Central memory CD8-positive, alpha-beta T cell (primary cell): Measurements from ENCODE around the gene KRT84.
"Not testable (repeated sequence)": the region's sequence is repeated elsewhere in the genome, so short reads cannot be mapped to it uniquely, and the experiment has no call there.

ENCODE experiments used
- ATAC-seq: fragments of 150-1000 bp; cut with Tn5 transposase; replicated peaks from 2 replicates; pipeline ENCODE4 v1.10.0; 2022; ENCODE audit warnings: mild to moderate bottlenecking, moderate FRiP score, moderate number of reproducible peaks; ENCODE audit not compliant: poor library complexity, severe bottlenecking; ENCODE audit errors: extremely low read depth
- DNase-seq, 2 donors: peaks; one replicate each; pipeline ENCODE4 v3.0.0; 2021; ENCODE audit warnings: low spot score in 2 of 2
- H3K27ac Mint-ChIP-seq: one replicate; pipeline ENCODE4 v1.8.0; 2022; ENCODE audit warnings: low read depth, mild to moderate bottlenecking, moderate library complexity, mixed read lengths
- H3K27me3 Mint-ChIP-seq: one replicate; pipeline ENCODE4 v1.8.0; 2022; ENCODE audit warnings: mixed read lengths
- H3K36me3 Mint-ChIP-seq: one replicate; pipeline ENCODE4 v1.8.0; 2022; ENCODE audit warnings: mild to moderate bottlenecking, moderate library complexity, mixed read lengths; ENCODE audit not compliant: insufficient read depth
- H3K4me1 Mint-ChIP-seq: one replicate; pipeline ENCODE4 v1.8.0; 2022; ENCODE audit warnings: mixed read lengths
- H3K4me3 Mint-ChIP-seq: one replicate; pipeline ENCODE4 v1.8.0; 2022; ENCODE audit warnings: mild to moderate bottlenecking, moderate library complexity, mixed read lengths
- H3K9me3 Mint-ChIP-seq: one replicate; pipeline ENCODE4 v1.8.0; 2022; ENCODE audit warnings: mixed read lengths

The KRT84 gene

DNA sequence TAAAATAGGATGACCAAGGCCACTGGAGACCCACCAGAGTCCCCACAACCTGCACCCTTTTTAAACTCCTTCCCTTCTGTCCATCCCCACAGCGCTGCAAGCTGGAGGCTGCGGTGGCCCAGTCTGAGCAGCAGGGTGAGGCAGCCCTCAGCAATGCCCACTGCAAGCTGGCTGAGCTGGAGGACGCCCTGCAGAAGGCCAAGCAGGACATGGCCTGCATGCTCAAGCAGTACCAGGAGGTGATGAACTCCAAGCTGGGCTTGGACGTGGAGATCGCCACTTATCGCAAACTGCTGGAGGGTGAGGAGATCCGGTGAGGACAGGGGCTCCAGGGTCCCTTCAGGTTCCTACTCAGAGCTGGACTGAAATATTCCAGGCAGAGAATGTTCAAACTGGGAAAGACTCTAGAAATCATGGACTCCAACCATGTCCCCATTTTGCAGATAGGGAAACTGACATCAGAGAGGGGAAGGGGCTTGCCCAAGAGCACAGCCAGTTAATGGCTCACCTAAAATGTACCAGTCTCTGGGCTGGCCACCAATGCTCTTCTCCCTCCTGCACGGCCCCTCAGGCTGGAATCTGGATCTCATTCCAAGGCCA lies 35.3 kb downstream of the KRT84 start:
- H3K27me3 Mint-ChIP-seq: peaks cover 25% of the 10 kb centered on the region
- ATAC-seq (no peak), DNase-seq (no peak)
- no peaks in the 10 kb centered on the region for H3K9me3 Mint-ChIP-seq
- peaks cover 32% of the 10 kb centered on the region for H3K4me1 Mint-ChIP-seq
- H3K27ac Mint-ChIP-seq: no peak overlapping the region
- H3K4me3 Mint-ChIP-seq: no peak overlapping the region
- H3K36me3 Mint-ChIP-seq: no peaks in the 10 kb centered on the region

- H3K27ac Mint-ChIP-seq: no peak overlapping the region
- no peaks in the 10 kb centered on the region for H3K36me3 Mint-ChIP-seq
- H3K4me3 Mint-ChIP-seq: no peak overlapping the region
- DNase-seq (no peak), ATAC-seq (no peak)
- H3K4me1 Mint-ChIP-seq: peaks cover 32% of the 10 kb centered on the region
- no peaks in the 10 kb centered on the region for H3K9me3 Mint-ChIP-seq
- peaks cover 32% of the 10 kb centered on the region for H3K27me3 Mint-ChIP-seq
These were observed 36.3 kb downstream of the KRT84 start for GRCh38 chr12:52349196-52349595.

DNA sequence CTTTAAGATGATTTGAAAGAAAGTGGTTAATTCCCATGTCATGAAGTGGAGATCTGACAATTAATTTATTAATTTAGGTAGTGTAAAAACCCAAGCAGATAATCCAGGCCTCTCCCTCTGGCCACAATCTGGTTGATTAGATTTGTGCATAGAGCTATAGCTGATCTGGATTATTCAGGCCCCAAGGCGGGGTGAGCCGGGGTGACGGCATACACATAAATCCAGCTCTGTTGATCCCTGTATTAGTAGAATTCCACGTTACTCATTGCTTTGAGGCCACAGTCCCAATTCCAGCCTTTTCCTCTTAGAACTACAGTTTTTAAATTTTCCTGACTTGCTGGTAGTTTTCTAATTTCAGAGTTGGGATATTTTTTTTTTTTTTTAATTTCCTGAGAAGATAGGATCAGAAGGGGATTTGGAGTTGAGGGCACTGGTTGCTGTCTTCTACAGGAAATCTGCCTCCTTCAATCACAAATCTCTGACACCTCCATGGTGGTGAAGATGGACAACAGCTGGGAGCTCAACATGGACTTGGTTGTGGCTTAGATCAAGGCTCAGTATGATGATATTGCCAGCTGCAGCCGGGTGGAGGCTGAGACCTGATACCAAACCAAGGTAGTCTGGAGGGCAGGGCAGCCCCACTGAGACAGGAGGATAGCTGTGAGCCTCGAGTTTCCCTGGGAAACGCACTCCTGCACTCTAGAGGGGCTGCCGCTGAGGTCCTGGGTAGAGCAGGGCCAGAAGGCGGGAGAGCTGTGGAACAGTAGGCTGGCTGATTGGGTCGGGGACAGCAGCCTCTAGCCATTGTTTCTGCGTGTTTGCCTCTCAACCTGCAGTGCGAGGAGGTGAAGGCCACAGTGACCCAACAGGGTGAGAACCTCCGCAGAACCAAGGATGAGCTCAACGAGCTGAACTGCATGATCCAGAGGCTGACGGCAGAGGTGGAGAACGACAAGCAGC lies 37.6 kb downstream of the KRT84 start:
- Mint-ChIP-seq H3K36me3 (no peaks in the 10 kb centered on the region), H3K9me3 (no peaks in the 10 kb centered on the region), H3K4me1 (peaks cover 23% of the 10 kb centered on the region), H3K4me3 (no peak overlapping the region), H3K27ac (no peak overlapping the region), H3K27me3 (peaks cover 34% of the 10 kb centered on the region)
- no peak for DNase-seq
- ATAC-seq: no peak

DNA sequence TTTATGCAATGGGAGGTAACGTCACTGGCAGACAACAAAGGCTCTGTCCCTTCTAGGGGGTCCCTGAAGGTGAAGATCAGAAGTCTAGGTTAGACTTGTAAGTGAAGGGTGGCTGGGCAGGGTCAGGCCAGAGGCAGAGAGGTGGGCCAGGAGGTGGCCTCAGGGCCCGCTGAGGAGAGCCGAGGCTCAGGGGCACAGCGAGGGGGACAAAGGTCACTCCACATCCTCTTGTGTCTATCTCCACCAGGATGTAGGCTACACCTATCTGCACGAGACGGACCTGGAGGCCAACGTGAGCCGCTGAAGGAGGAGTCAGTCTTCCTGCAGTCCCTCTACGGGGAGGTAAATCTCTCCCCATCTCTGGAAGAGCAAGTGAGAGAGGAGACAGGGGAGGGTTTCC lies 38.4 kb downstream of the KRT84 start:
- DNase-seq (no peak), ATAC-seq (no peak)
- Mint-ChIP-seq H3K27me3 (peaks cover 34% of the 10 kb centered on the region), H3K27ac (no peak overlapping the region), H3K9me3 (no peaks in the 10 kb centered on the region), H3K36me3 (no peaks in the 10 kb centered on the region), H3K4me1 (peaks cover 18% of the 10 kb centered on the region), H3K4me3 (no peak overlapping the region)

DNA sequence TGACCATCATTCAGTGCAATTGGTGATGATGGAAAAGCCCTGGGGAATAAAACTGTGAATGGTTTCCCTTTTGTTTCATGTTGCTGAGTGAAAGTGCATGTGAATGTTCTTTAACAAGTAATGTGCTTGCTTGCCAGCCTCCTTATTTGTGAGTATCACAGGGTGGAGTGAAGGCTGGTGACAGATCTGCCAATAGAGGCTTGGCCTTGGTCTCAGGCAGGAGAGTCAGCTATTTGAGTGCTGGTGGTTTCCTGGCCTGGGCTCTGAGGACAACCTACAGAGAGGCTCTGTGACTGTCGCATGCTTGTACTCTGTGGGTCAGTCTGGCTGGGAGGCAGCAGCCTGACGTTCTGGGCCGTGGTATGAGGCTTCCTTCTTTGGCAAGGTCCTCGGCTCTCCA lies 38.9 kb downstream of the KRT84 start:
- no peak for DNase-seq
- ATAC-seq: no peak
- Mint-ChIP-seq H3K27me3 (peaks cover 34% of the 10 kb centered on the region), H3K27ac (no peak overlapping the region), H3K4me3 (no peak overlapping the region), H3K4me1 (peaks cover 13% of the 10 kb centered on the region), H3K9me3 (no peaks in the 10 kb centered on the region), H3K36me3 (no peaks in the 10 kb centered on the region)

DNA sequence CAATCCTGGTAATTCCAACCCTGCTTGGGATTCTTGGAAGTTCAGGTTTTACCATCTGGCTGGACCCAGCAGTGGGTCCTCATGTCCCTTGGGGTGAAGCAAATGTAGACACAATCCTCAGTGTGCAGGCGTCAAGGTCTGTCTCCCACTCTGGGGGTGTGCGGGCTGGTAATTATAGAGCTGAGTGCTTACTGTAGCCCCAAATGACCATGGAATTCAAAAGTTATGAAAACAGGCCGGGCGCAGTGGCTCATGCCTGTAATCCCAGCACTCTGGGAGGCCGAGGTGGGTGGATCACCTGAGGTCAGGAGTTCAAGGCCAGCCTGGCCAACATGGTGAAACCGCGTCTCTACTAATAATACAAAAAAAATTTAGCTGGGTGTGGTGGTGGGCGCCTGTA lies 40.4 kb downstream of the KRT84 start:
- H3K9me3 Mint-ChIP-seq, H3K36me3 Mint-ChIP-seq, ATAC-seq, H3K4me1 Mint-ChIP-seq, H3K27ac Mint-ChIP-seq, DNase-seq, H3K4me3 Mint-ChIP-seq: not testable (repeated sequence)
- peaks cover 34% of the 10 kb centered on the region for H3K27me3 Mint-ChIP-seq

GRCh38 chr12:52344111-52344510 lies 41.3 kb downstream of the KRT84 start:
- no peaks in the 10 kb centered on the region for H3K9me3 Mint-ChIP-seq
- DNase-seq: no peak
- no peak overlapping the region for H3K27ac Mint-ChIP-seq
- H3K27me3 Mint-ChIP-seq: peaks cover 38% of the 10 kb centered on the region
- no peaks in the 10 kb centered on the region for H3K36me3 Mint-ChIP-seq
- peaks cover 2% of the 10 kb centered on the region for H3K4me1 Mint-ChIP-seq
- no peak overlapping the region for H3K4me3 Mint-ChIP-seq
- ATAC-seq: no peak

DNA sequence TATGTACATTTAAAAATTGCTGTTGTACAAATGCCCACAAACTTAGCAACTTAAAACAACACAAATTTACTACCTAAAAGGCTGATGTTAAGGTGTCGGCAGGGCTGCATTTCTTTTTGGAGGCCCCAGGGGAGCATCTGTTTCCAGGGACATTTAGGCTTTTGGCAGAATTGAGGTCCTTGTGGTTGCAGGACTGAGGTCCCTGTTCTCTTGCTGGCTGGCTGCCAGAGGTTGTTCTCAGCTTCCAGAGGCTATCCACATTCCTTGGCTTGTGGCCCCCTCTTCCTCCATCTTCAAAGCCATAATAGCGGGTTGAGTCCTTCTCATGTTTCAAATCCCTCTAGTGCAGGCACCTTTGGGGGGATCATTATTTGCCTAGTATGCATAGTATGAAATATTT lies 41.9 kb downstream of the KRT84 start:
- no peaks in the 10 kb centered on the region for H3K9me3 Mint-ChIP-seq
- ATAC-seq: no peak
- no peak overlapping the region for H3K27ac Mint-ChIP-seq
- peaks cover 38% of the 10 kb centered on the region for H3K27me3 Mint-ChIP-seq
- DNase-seq: no peak
- no peaks in the 10 kb centered on the region for H3K36me3 Mint-ChIP-seq
- no peak overlapping the region for H3K4me3 Mint-ChIP-seq
- H3K4me1 Mint-ChIP-seq: no peaks in the 10 kb centered on the region

GRCh38 chr12:52342781-52343490 lies 42.5 kb downstream of the KRT84 start:
- no peak for DNase-seq
- H3K27ac Mint-ChIP-seq: no peak overlapping the region
- H3K36me3 Mint-ChIP-seq: no peaks in the 10 kb centered on the region
- peaks cover 36% of the 10 kb centered on the region for H3K27me3 Mint-ChIP-seq
- no peak overlapping the region for H3K4me3 Mint-ChIP-seq
- no peaks in the 10 kb centered on the region for H3K9me3 Mint-ChIP-seq
- ATAC-seq: no peak
- no peaks in the 10 kb centered on the region for H3K4me1 Mint-ChIP-seq

GRCh38 chr12:52341066-52341580 lies 44.3 kb downstream of the KRT84 start:
- Mint-ChIP-seq H3K36me3 (no peaks in the 10 kb centered on the region), H3K27me3 (peaks cover 24% of the 10 kb centered on the region), H3K4me1 (no peaks in the 10 kb centered on the region), H3K4me3 (no peak overlapping the region), H3K27ac (no peak overlapping the region), H3K9me3 (no peaks in the 10 kb centered on the region)
- ATAC-seq (no peak), DNase-seq (no peak)

- ATAC-seq (no peak), DNase-seq (no peak)
- H3K36me3 Mint-ChIP-seq: no peaks in the 10 kb centered on the region
- H3K27ac Mint-ChIP-seq: no peak overlapping the region
- peaks cover 25% of the 10 kb centered on the region for H3K27me3 Mint-ChIP-seq
- no peak overlapping the region for H3K4me3 Mint-ChIP-seq
- H3K4me1 Mint-ChIP-seq: no peaks in the 10 kb centered on the region
- no peaks in the 10 kb centered on the region for H3K9me3 Mint-ChIP-seq
These were observed 47.1 kb downstream of the KRT84 start for GRCh38 chr12:52338241-52338960.

DNA sequence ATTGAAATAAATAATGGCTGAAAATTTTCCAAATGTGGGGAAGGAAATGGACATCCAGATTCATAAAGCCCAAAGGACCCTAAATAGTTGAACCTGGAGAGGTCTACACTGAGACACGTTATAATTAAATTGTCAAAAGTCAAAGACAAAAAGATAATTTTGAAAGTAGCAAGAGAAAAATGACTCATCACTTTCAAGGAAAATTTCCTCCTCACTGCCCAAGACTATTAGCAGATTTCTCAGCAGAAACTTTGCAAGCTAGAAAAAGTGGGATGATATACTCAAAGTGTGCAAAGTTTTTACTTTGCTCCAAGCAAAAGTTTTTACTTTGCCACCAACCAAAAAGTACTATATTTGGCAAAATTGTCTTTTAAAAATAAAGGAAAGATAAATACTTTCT lies 48.4 kb downstream of the KRT84 start:
- Mint-ChIP-seq H3K9me3 (no peaks in the 10 kb centered on the region), H3K4me1 (no peaks in the 10 kb centered on the region), H3K4me3 (no peak overlapping the region), H3K27me3 (peaks cover 25% of the 10 kb centered on the region), H3K27ac (no peak overlapping the region), H3K36me3 (no peaks in the 10 kb centered on the region)
- ATAC-seq: no peak
- DNase-seq: no peak
